Activated naive CD8-positive, alpha-beta T cell treated with anti-CD3 and anti-CD28 coated beads, Interleukin-2, amount 10 ng/mL, durations not matched to agents 7 days and 5 days (primary cell): ENCODE results near the gene FRMD8. TPM values are rescaled to one million over a fixed set of nuclear protein-coding genes. Genes with fewer than 3 reads are reported as not detected.

Experiments
- ATAC-seq: fragments of 150-1000 bp; cut with Tn5 transposase; one replicate; pipeline ENCODE4 v1.10.0; 2021; ENCODE audit warnings: low read depth, moderate library complexity
- POLR2A ChIA-PET: fragments of 350-600 bp; sonication (Branson Sonifier 250); formaldehyde crosslinking; loops from one replicate; lab custom pipeline; 2021; ENCODE audit warnings: antibody characterized with exemption; lab: Charles Lee
- DNase-seq: peaks from one replicate; pipeline ENCODE4 v3.0.0; 2021
- H3K27ac Mint-ChIP-seq: one replicate; pipeline ENCODE4 v1.8.0; 2022; ENCODE audit warnings: mild to moderate bottlenecking, mixed read lengths
- H3K27me3 Mint-ChIP-seq: one replicate; pipeline ENCODE4 v1.8.0; 2022; ENCODE audit warnings: mild to moderate bottlenecking, moderate library complexity, mixed read lengths
- H3K36me3 Mint-ChIP-seq: one replicate; pipeline ENCODE4 v1.8.0; 2021; ENCODE audit warnings: mild to moderate bottlenecking, mixed read lengths
- H3K4me1 Mint-ChIP-seq: one replicate; pipeline ENCODE4 v1.8.0; 2021; ENCODE audit warnings: mixed read lengths
- H3K4me3 Mint-ChIP-seq: one replicate; pipeline ENCODE4 v1.8.0; 2022; ENCODE audit warnings: mild to moderate bottlenecking, moderate library complexity, mixed read lengths
- H3K9me3 Mint-ChIP-seq: one replicate; pipeline ENCODE4 v1.8.0; 2021; ENCODE audit warnings: mixed read lengths
- total RNA-seq, 2 experiments: library from RNA; stranded (reverse); gene quantifications; one replicate each; pipeline ENCODE4 v1.2.3, GENCODE V29; 2021

The FRMD8 gene
- total RNA-seq, 2 experiments from 2014 or later: 51.5 to 55.4 TPM

- Mint-ChIP-seq H3K4me3 (peak overlapping the region; percentile 100), H3K9me3 (no peaks in the 10 kb centered on the region), H3K36me3 (peaks cover 56% of the 10 kb centered on the region), H3K4me1 (peaks cover 73% of the 10 kb centered on the region), H3K27ac (peak overlapping the region; percentile 100), H3K27me3 (peaks cover under 1% of the 10 kb centered on the region)
- POLR2A ChIA-PET: interaction anchor here (0.5 to 19.6 kb wide), 7 partner anchors 9 to 185 kb away, joined by 3 to 2884 read pairs (median 7); partner anchors contain the start of genes FRMD8, MALAT1, NEAT1 and SLC25A45
- peak; percentile 33 for DNase-seq
- no peak for ATAC-seq
Measured at GRCh38 chr11:65427691-65428577, 41.5 kb downstream of the FRMD8 start.

- Mint-ChIP-seq H3K4me3 (peak overlapping the region; percentile 100), H3K36me3 (peaks cover 53% of the 10 kb centered on the region), H3K9me3 (no peaks in the 10 kb centered on the region), H3K27ac (peak overlapping the region; percentile 100), H3K27me3 (no peaks in the 10 kb centered on the region), H3K4me1 (peaks cover 76% of the 10 kb centered on the region)
- DNase-seq (peak; percentile 27), ATAC-seq (no peak)
- POLR2A ChIA-PET: interaction anchor here (7.3 to 19.6 kb wide), 2 partner anchors 10 to 71 kb away, joined by 202 to 2884 read pairs; partner anchors contain the start of genes MALAT1 and NEAT1
Measured at GRCh38 chr11:65428578-65429067, 42.2 kb downstream of the FRMD8 start.

- POLR2A ChIA-PET: interaction anchor here (7.3 to 19.6 kb wide), 2 partner anchors 11 to 70 kb away, joined by 202 to 2884 read pairs; partner anchors contain the start of genes MALAT1 and NEAT1
- no peak for ATAC-seq
- Mint-ChIP-seq H3K9me3 (no peaks in the 10 kb centered on the region), H3K27ac (peak overlapping the region; percentile 94), H3K4me1 (peaks cover 76% of the 10 kb centered on the region), H3K4me3 (peak overlapping the region; percentile 100), H3K27me3 (no peaks in the 10 kb centered on the region), H3K36me3 (peaks cover 49% of the 10 kb centered on the region)
- DNase-seq: peak; percentile 32
Measured at GRCh38 chr11:65429068-65429681, 42.7 kb downstream of the FRMD8 start.

- POLR2A ChIA-PET: interaction anchor here (0.8 to 19.6 kb wide), 8 partner anchors 11 to 145 kb away, joined by 3 to 2884 read pairs (median 4); partner anchors contain the start of genes MALAT1, NEAT1 and ZNRD2
- ATAC-seq (peak; percentile 13), DNase-seq (peak; percentile 56)
- Mint-ChIP-seq H3K4me1 (peaks cover 78% of the 10 kb centered on the region), H3K4me3 (peak overlapping the region; percentile 100), H3K36me3 (peaks cover 48% of the 10 kb centered on the region), H3K27ac (peak overlapping the region; percentile 94), H3K27me3 (no peaks in the 10 kb centered on the region), H3K9me3 (no peaks in the 10 kb centered on the region)
Measured at GRCh38 chr11:65429724-65430405, 43.4 kb downstream of the FRMD8 start.

- no peaks in the 10 kb centered on the region for H3K27me3 Mint-ChIP-seq
- peaks cover 48% of the 10 kb centered on the region for H3K36me3 Mint-ChIP-seq
- POLR2A ChIA-PET: interaction anchor here (0.8 to 19.6 kb wide), 8 partner anchors 12 to 144 kb away, joined by 3 to 2884 read pairs (median 4); partner anchors contain the start of genes MALAT1, NEAT1 and ZNRD2
- peak overlapping the region; percentile 100 for H3K4me3 Mint-ChIP-seq
- no peaks in the 10 kb centered on the region for H3K9me3 Mint-ChIP-seq
- H3K27ac Mint-ChIP-seq: peak overlapping the region; percentile 94
- DNase-seq (peak; percentile 10), ATAC-seq (peak; percentile 14)
- H3K4me1 Mint-ChIP-seq: peaks cover 82% of the 10 kb centered on the region
Measured at GRCh38 chr11:65430406-65431217, 44.2 kb downstream of the FRMD8 start.

GRCh38 chr11:65431451-65432099, 45.1 kb downstream of the FRMD8 start:
- ATAC-seq (peak; percentile 16), DNase-seq (peak; percentile 9)
- peak overlapping the region; percentile 57 for H3K4me3 Mint-ChIP-seq
- H3K27ac Mint-ChIP-seq: peak overlapping the region; percentile 75
- no peaks in the 10 kb centered on the region for H3K9me3 Mint-ChIP-seq
- H3K36me3 Mint-ChIP-seq: peaks cover 44% of the 10 kb centered on the region
- no peaks in the 10 kb centered on the region for H3K27me3 Mint-ChIP-seq
- peaks cover 78% of the 10 kb centered on the region for H3K4me1 Mint-ChIP-seq
- POLR2A ChIA-PET: interaction anchor here (1.1 to 1.5 kb wide), 4 partner anchors 9 to 66 kb away, joined by 3 to 24 read pairs (median 6); partner anchors contain the start of gene NEAT1

GRCh38 chr11:65432100-65432650, 45.7 kb downstream of the FRMD8 start:
- no peaks in the 10 kb centered on the region for H3K27me3 Mint-ChIP-seq
- POLR2A ChIA-PET: interaction anchor here (0.9 to 1.5 kb wide), 8 partner anchors 10 to 78 kb away, joined by 3 to 24 read pairs (median 4); partner anchors contain the start of gene NEAT1
- H3K9me3 Mint-ChIP-seq: no peaks in the 10 kb centered on the region
- peak overlapping the region; percentile 57 for H3K4me3 Mint-ChIP-seq
- DNase-seq (no peak), ATAC-seq (no peak)
- H3K4me1 Mint-ChIP-seq: peaks cover 76% of the 10 kb centered on the region
- peaks cover 40% of the 10 kb centered on the region for H3K36me3 Mint-ChIP-seq
- H3K27ac Mint-ChIP-seq: peak overlapping the region; percentile 75

GRCh38 chr11:65432686-65433582, 46.5 kb downstream of the FRMD8 start:
- peaks cover 71% of the 10 kb centered on the region for H3K4me1 Mint-ChIP-seq
- no peaks in the 10 kb centered on the region for H3K9me3 Mint-ChIP-seq
- H3K27ac Mint-ChIP-seq: no peak overlapping the region
- DNase-seq (no peak), ATAC-seq (no peak)
- H3K36me3 Mint-ChIP-seq: peaks cover 37% of the 10 kb centered on the region
- POLR2A ChIA-PET: interaction anchor here (0.6 to 1.5 kb wide), 9 partner anchors 10 to 77 kb away, joined by 3 to 24 read pairs (median 5); partner anchors contain the start of gene NEAT1
- H3K4me3 Mint-ChIP-seq: peak overlapping the region; percentile 23
- no peaks in the 10 kb centered on the region for H3K27me3 Mint-ChIP-seq

- peaks cover 37% of the 10 kb centered on the region for H3K36me3 Mint-ChIP-seq
- ATAC-seq (no peak), DNase-seq (no peak)
- H3K27ac Mint-ChIP-seq: no peak overlapping the region
- no peaks in the 10 kb centered on the region for H3K27me3 Mint-ChIP-seq
- H3K4me1 Mint-ChIP-seq: peaks cover 68% of the 10 kb centered on the region
- POLR2A ChIA-PET: no interaction called here
- H3K4me3 Mint-ChIP-seq: no peak overlapping the region
- H3K9me3 Mint-ChIP-seq: no peaks in the 10 kb centered on the region
Measured at GRCh38 chr11:65433657-65434056, 47.2 kb downstream of the FRMD8 start.

- no peaks in the 10 kb centered on the region for H3K27me3 Mint-ChIP-seq
- ATAC-seq: no peak
- DNase-seq: no peak
- no peak overlapping the region for H3K27ac Mint-ChIP-seq
- peaks cover 41% of the 10 kb centered on the region for H3K36me3 Mint-ChIP-seq
- POLR2A ChIA-PET: no interaction called here
- no peak overlapping the region for H3K4me3 Mint-ChIP-seq
- H3K4me1 Mint-ChIP-seq: peaks cover 67% of the 10 kb centered on the region
- H3K9me3 Mint-ChIP-seq: no peaks in the 10 kb centered on the region
Measured at GRCh38 chr11:65434057-65434666, 47.7 kb downstream of the FRMD8 start.
